Colonic mucosa (tissue), 4 donors: Measurements from ENCODE around the gene NPTX1. TPM values are rescaled to one million over a fixed set of nuclear protein-coding genes. Genes with fewer than 3 reads are reported as not detected.

ENCODE experiments used
- DNase-seq: peaks from one replicate; pipeline ENCODE4 v3.0.0-alpha.2; 2020
- H3K27ac ChIP-seq: fragments of 200-600 bp; one replicate; pipeline ENCODE4 v1.8.0; 2021
- H3K27me3 ChIP-seq: fragments of 200-600 bp; one replicate; pipeline ENCODE4 v1.8.0; 2021
- H3K36me3 ChIP-seq: fragments of 200-600 bp; one replicate; pipeline ENCODE4 v1.8.0; 2021
- H3K4me1 ChIP-seq: fragments of 200-600 bp; one replicate; pipeline ENCODE4 v1.8.0; 2021; ENCODE audit warnings: mild to moderate bottlenecking
- H3K4me3 ChIP-seq: fragments of 200-600 bp; one replicate; pipeline ENCODE4 v1.8.0; 2021
- H3K9ac ChIP-seq, 2 donors: one replicate each; pipeline ENCODE4 v1.7.0; 2013; ENCODE audit warnings: control low read depth in 2 of 2, low read depth in 2 of 2, low read length in 2 of 2
- H3K9me3 ChIP-seq: fragments of 200-600 bp; one replicate; pipeline ENCODE4 v1.8.0; 2021
- intact Hi-C: fragments of 100-400 bp; cut with DNase I; formaldehyde crosslinking; loops from one replicate; pipeline ENCODE4 v1.14.1; 2022
- total RNA-seq, 2 donors: library from RNA; stranded (reverse); fragmentation: NEBNext Ultra II Directional in 1 of 2; extraction: Animal tissue kit (Norgen Biotek cat#: 25700) in 1 of 2; gene quantifications; one replicate each; pipeline ENCODE4 v1.2.1, GENCODE V29; 2021
- TF ChIP-seq, protein P1 (sequence below): fragments of 200-600 bp; IDR thresholded peaks from one replicate; pipeline ENCODE4 v1.8.0; 2022; ENCODE audit warnings: antibody characterized with exemption, mild to moderate bottlenecking
- donor health status: healthy.
- donor health status: DM: no; HTN: no; CAD: no.
- donor health status: DM: no; HTN: no; CAD: no.

The NPTX1 gene
- total RNA-seq, 2 donors from 2014 or later: 0.10 to 7.1 TPM

DNA sequence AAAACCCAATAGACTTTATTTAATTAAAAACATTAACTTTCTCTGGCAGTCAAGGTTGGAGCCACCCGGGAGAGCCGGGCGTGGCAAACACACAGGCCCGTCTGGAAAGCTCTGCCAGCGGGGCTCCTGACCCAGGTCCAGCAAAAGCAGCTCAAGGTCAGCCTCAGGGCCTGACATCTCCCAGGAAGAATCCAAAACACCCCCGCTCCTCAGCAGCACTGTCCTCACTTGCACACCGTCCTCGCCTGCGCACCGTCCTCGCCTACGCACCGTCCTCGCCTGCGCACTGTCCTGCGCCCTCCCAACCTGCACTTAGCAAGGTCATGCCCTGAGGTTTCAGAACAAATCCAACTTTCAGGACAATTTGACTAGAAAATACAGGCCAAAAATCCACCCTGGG, 36.8 kb upstream of the NPTX1 start:
- H3K9ac ChIP-seq: no peak overlapping the region
- TF ChIP-seq, protein P1, sequence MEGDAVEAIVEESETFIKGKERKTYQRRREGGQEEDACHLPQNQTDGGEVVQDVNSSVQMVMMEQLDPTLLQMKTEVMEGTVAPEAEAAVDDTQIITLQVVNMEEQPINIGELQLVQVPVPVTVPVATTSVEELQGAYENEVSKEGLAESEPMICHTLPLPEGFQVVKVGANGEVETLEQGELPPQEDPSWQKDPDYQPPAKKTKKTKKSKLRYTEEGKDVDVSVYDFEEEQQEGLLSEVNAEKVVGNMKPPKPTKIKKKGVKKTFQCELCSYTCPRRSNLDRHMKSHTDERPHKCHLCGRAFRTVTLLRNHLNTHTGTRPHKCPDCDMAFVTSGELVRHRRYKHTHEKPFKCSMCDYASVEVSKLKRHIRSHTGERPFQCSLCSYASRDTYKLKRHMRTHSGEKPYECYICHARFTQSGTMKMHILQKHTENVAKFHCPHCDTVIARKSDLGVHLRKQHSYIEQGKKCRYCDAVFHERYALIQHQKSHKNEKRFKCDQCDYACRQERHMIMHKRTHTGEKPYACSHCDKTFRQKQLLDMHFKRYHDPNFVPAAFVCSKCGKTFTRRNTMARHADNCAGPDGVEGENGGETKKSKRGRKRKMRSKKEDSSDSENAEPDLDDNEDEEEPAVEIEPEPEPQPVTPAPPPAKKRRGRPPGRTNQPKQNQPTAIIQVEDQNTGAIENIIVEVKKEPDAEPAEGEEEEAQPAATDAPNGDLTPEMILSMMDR: no peak

DNA sequence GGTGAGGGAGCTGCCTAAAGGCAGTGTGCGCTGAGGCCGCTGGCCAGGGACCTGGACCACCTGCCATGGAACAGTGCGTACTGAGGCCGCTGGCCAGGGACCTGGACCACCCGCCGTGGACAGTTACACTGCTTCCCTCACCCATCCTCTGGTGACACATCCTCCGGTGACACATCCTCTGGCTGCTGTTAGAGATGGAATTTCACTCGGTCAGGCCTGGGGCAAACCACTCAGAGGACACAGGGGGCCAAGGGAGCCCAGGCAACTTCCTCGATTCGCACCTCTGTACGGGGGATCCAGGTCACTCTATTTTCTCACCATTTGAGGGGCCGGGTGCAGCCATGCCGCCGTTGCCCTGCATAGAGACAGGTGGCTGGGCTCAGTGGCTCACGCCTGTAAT, 35.8 kb upstream of the NPTX1 start:
- Histone ChIP-seq H3K4me1 (no peaks in the 10 kb centered on the region), H3K36me3 (no peaks in the 10 kb centered on the region), H3K27me3 (no peaks in the 10 kb centered on the region), H3K27ac (no peak overlapping the region), H3K4me3 (no peak overlapping the region), H3K9me3 (no peaks in the 10 kb centered on the region), H3K9ac (no peak overlapping the region)
- no peak for DNase-seq
- intact Hi-C loops: no loop called here
- TF ChIP-seq, protein P1: no peak

More for the DNA sequence above, 36.8 kb upstream of the NPTX1 start:
- Histone ChIP-seq H3K27me3 (no peaks in the 10 kb centered on the region), H3K9me3 (no peaks in the 10 kb centered on the region), H3K4me1 (no peaks in the 10 kb centered on the region), H3K4me3 (no peak overlapping the region), H3K36me3 (no peaks in the 10 kb centered on the region), H3K27ac (no peak overlapping the region)
- intact Hi-C loops: no loop called here
- no peak for DNase-seq

DNA sequence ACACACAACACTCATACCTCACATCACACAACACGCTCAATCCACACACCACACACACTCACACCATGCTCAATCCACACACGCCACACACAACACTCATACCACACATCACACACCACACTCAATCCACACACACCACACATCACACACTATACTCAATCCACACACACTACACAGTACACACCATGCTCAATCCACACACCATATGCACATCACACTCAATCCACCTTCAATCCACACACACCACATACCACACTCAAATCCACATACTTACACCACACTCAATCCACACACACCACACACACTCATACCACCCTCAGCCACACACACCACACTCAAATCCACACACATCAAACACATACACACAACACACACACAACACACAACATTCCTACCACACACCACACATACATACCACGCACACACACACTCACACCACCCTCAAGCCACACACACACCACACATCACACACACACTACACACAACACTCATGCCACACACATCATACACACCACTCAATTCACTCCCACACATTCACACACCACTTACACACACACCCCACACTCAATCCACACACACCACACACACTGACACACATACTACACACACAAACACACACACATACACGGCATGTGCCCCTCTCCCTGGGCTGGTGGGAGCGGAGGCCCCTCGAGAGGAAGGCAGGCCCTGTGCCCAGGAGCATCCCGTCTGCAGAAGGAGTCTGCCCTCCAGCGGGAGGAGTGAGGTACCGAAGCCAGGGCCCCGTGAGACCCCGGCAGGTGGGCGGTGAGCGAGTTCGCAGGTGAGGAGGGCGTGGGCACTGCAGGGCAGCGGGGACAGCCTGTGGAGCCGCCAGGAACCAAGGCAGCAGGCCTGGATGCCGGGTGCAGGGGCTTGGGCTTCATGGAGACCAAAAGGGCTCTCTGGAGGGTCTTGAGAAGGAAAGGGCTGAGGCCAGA, 35.1 kb upstream of the NPTX1 start:
- Histone ChIP-seq H3K4me3 (no peak overlapping the region), H3K9ac (no peak overlapping the region), H3K9me3 (no peaks in the 10 kb centered on the region), H3K27ac (no peak overlapping the region), H3K27me3 (no peaks in the 10 kb centered on the region), H3K36me3 (no peaks in the 10 kb centered on the region), H3K4me1 (no peaks in the 10 kb centered on the region)
- TF ChIP-seq, protein P1: no peak
- no peak for DNase-seq
- intact Hi-C loops: no loop called here

DNA sequence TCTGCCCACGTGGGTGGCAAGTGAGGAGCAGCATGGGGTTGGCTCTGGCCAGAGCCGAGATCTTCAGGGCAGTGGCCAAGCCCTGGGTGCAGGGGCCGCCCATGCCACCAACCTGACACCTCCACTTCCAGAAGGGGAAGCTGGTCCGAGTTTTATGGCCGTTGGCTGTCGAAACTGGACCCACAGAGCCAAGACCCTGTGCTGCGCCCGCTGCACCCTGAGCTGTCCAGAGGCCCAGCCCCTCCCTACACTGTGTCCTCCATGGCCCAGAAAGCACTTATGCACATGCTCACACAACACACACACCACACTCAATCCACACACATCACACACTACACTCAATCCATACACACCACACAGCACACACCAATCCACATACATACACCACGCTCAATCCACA, 34.4 kb upstream of the NPTX1 start:
- intact Hi-C loops: no loop called here
- no peaks in the 10 kb centered on the region for H3K27me3 ChIP-seq

DNA sequence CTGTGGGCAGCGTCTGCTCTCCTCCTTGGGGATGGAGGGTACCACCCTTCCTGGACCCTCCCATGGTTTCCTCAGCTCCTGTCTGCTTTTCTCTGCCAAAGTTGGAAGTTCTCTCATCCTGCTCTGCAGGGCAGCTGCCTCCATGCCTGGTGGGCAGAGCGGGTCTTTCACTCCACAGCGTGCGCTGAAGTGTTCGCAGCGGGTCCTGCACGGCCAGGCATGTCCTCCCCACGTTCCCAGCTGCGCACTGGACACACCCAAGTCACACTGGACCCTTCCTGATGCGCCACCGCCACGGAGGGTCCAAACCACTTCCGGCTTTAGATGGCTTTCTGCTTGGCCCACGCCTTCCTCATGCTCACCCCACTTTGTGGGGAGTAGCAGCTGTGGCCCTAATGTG, 33.7 kb upstream of the NPTX1 start:
- no peak overlapping the region for H3K9ac ChIP-seq
- no peak overlapping the region for H3K27ac ChIP-seq
- intact Hi-C loops: no loop called here
- no peaks in the 10 kb centered on the region for H3K4me1 ChIP-seq
- no peaks in the 10 kb centered on the region for H3K27me3 ChIP-seq
- H3K36me3 ChIP-seq: no peaks in the 10 kb centered on the region
- no peaks in the 10 kb centered on the region for H3K9me3 ChIP-seq
- no peak for DNase-seq
- TF ChIP-seq, protein P1: no peak
- no peak overlapping the region for H3K4me3 ChIP-seq

More for the DNA sequence above, 34.4 kb upstream of the NPTX1 start:
- TF ChIP-seq, protein P1: no peak
- H3K36me3 ChIP-seq: no peaks in the 10 kb centered on the region
- no peaks in the 10 kb centered on the region for H3K4me1 ChIP-seq
- H3K27ac ChIP-seq: no peak overlapping the region
- no peaks in the 10 kb centered on the region for H3K9me3 ChIP-seq
- no peak overlapping the region for H3K4me3 ChIP-seq
- DNase-seq: no peak
- no peak overlapping the region for H3K9ac ChIP-seq
